SU-DHL-6 (cell line): ENCODE measurements around the gene TRIM5.

Source experiments
- H2AFZ ChIP-seq: fragments of 200-600 bp; sonication (generic); 2 replicates; pipeline ENCODE4 v1.6.1; 2014; ENCODE audit warnings: low read depth, mild to moderate bottlenecking, moderate library complexity, mixed read lengths, antibody characterized with exemption, low read length; ENCODE audit not compliant: severe bottlenecking
- H3F3A ChIP-seq: fragments of 200-600 bp; shearing (Covaris generic); 2 replicates; pipeline ENCODE4 v1.6.0; 2016; ENCODE audit warnings: antibody characterized with exemption, mild to moderate bottlenecking; ENCODE audit not compliant: insufficient read depth
- H3K27ac ChIP-seq: fragments of 200-600 bp; sonication (generic); 2 replicates; pipeline ENCODE4 v1.5.1; 2016; ENCODE audit warnings: low read depth, mild to moderate bottlenecking, low read length, moderate library complexity, mixed read lengths
- H3K27me3 ChIP-seq: fragments of 200-600 bp; sonication (generic), shearing (Covaris generic); 2 replicates; pipeline ENCODE4 v1.6.0; 2014; ENCODE audit warnings: mild to moderate bottlenecking, low read length
- H3K36me3 ChIP-seq: fragments of 200-600 bp; sonication (generic); 2 replicates; pipeline ENCODE4 v1.6.1; 2014; ENCODE audit warnings: mild to moderate bottlenecking, low read length, mixed read lengths
- H3K4me2 ChIP-seq: fragments of 300-600, 200-600 bp; shearing (Covaris generic), sonication (generic); 2 replicates; pipeline ENCODE4 v1.6.0; 2014; ENCODE audit warnings: low read length, low read depth, mild to moderate bottlenecking; ENCODE audit not compliant: poor library complexity, severe bottlenecking
- H3K4me3 ChIP-seq: fragments of 200-600 bp; sonication (generic); 2 replicates; pipeline ENCODE4 v1.5.1; 2014; ENCODE audit warnings: antibody characterized with exemption, low read length, mild to moderate bottlenecking, mixed read lengths; ENCODE audit not compliant: insufficient read depth, poor library complexity, severe bottlenecking
- H3K79me2 ChIP-seq: fragments of 200-600 bp; sonication (generic); 2 replicates; pipeline ENCODE4 v1.6.1; 2014; ENCODE audit warnings: mild to moderate bottlenecking, low read length, moderate library complexity; ENCODE audit not compliant: insufficient read depth
- H3K9ac ChIP-seq: fragments of 200-600 bp; sonication (generic); 2 replicates; pipeline ENCODE4 v1.7.0; 2014; ENCODE audit warnings: mild to moderate bottlenecking, low read length
- H3K9me2 ChIP-seq: fragments of 200-600 bp; sonication (generic); replicated peaks from 2 replicates; pipeline ENCODE4 v1.6.1; 2014; ENCODE audit warnings: low read length; ENCODE audit not compliant: insufficient read depth
- H3K9me3 ChIP-seq: fragments of 200-600 bp; sonication (generic); 2 replicates; pipeline ENCODE4 v1.6.1; 2014; ENCODE audit warnings: low read length, mixed read lengths; ENCODE audit not compliant: insufficient read depth
- H4K20me1 ChIP-seq: fragments of 200-600 bp; sonication (generic); 2 replicates; pipeline ENCODE4 v1.6.1; 2014; ENCODE audit warnings: low read depth, mild to moderate bottlenecking, antibody characterized with exemption, low read length, moderate library complexity, mixed read lengths
- EZH2phosphoT487 ChIP-seq: fragments of 200-600 bp; sonication (generic), shearing (Covaris generic); conservative IDR thresholded peaks from 2 replicates; pipeline ENCODE4 v1.6.1; 2018; ENCODE audit warnings: mild to moderate bottlenecking, antibody characterized with exemption, low read length, moderate library complexity, mixed read lengths
- TF ChIP-seq, protein P1 (sequence below): fragments of 200-600 bp; sonication (generic); IDR thresholded peaks from one replicate; pipeline ENCODE4 v1.5.1; 2017; ENCODE audit warnings: antibody characterized with exemption, mild to moderate bottlenecking, low read length, moderate library complexity; ENCODE audit not compliant: insufficient read depth, poor library complexity, severe bottlenecking

Gene TRIM5

DNA sequence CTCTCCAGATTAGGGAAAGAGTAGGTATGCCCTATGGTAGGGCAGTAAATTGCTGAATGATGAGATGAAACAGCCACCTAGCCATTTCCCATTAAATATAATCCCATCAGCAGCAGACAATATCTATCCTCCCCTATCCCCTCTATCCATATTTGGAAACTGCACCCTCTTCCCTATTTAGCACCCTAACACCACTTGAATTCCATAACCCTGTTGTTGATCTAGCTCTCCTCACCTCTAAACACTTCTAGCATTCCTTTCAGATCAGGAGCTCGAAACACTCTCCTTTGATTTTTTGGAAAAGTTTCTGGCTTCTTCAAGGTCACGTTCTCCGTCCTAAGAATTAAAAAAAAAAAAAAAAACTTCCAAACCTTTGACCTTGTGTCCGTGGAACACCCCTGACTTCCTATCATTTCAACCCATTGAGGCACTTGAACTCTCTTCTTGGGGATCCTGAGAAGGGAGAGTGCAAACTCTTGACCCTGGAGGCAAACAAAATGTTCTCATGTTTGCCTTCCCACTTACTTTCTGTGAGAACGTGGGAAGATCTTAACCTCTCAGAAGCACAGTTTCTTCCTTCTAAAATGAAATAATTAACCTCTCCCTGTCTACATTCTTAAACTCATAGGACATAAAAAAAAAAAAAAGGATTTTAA is 19.0 kb downstream of the TRIM5 start:
- TF ChIP-seq, protein P1, sequence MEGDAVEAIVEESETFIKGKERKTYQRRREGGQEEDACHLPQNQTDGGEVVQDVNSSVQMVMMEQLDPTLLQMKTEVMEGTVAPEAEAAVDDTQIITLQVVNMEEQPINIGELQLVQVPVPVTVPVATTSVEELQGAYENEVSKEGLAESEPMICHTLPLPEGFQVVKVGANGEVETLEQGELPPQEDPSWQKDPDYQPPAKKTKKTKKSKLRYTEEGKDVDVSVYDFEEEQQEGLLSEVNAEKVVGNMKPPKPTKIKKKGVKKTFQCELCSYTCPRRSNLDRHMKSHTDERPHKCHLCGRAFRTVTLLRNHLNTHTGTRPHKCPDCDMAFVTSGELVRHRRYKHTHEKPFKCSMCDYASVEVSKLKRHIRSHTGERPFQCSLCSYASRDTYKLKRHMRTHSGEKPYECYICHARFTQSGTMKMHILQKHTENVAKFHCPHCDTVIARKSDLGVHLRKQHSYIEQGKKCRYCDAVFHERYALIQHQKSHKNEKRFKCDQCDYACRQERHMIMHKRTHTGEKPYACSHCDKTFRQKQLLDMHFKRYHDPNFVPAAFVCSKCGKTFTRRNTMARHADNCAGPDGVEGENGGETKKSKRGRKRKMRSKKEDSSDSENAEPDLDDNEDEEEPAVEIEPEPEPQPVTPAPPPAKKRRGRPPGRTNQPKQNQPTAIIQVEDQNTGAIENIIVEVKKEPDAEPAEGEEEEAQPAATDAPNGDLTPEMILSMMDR: no peak
- no peak for TF ChIP-seq EZH2phosphoT487
- H2AFZ ChIP-seq: no peak overlapping the region
- no peaks in the 10 kb centered on the region for H3K27me3 ChIP-seq
- no peaks in the 10 kb centered on the region for H3K9me2 ChIP-seq
- H3F3A ChIP-seq: no peaks in the 10 kb centered on the region
- peaks cover 5% of the 10 kb centered on the region; the same call in 1 of the 2 replicates for H3K36me3 ChIP-seq
- H3K4me2 ChIP-seq: no peak overlapping the region
- H3K9ac ChIP-seq: no peak overlapping the region
- H4K20me1 ChIP-seq: no peaks in the 10 kb centered on the region
- no peak overlapping the region for H3K27ac ChIP-seq
- no peaks in the 10 kb centered on the region for H3K79me2 ChIP-seq
- no peaks in the 10 kb centered on the region for H3K9me3 ChIP-seq
- H3K4me3 ChIP-seq: no peak overlapping the region

GRCh38 chr11:5665051-5665570 is 19.8 kb downstream of the TRIM5 start:
- Histone ChIP-seq H3K27ac (no peak overlapping the region), H3K4me3 (no peak overlapping the region), H3K9me3 (no peaks in the 10 kb centered on the region), H3K36me3 (peaks cover 5% of the 10 kb centered on the region; the same call in 1 of the 2 replicates), H3K4me2 (no peak overlapping the region), H3K79me2 (no peaks in the 10 kb centered on the region), H3F3A (no peaks in the 10 kb centered on the region), H3K27me3 (no peaks in the 10 kb centered on the region), H3K9ac (no peak overlapping the region), H2AFZ (no peak overlapping the region), H4K20me1 (no peaks in the 10 kb centered on the region), H3K9me2 (no peaks in the 10 kb centered on the region)
- TF ChIP-seq, protein P1: no peak
- TF ChIP-seq EZH2phosphoT487: no peak

DNA sequence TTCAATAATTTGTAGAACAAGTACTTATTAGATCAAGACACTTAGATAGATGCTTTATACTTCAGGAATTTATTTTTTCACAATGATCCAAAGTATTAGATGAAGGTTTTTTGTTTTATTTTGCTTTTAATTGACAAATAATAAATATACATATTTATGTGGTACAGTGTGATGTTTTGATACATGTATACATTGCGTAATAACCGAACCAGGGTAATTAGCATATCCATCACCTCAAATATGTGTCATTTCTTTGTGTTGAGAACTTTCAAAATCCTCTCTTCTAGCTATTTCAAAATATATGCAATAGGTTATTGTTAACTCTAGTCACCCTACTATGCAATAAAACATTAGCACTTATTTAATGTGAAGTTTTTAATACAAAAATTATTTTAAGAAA is 21.4 kb downstream of the TRIM5 start:
- H3K9ac ChIP-seq: no peak overlapping the region
- no peak overlapping the region for H2AFZ ChIP-seq
- H3K79me2 ChIP-seq: no peaks in the 10 kb centered on the region
- no peak overlapping the region for H3K27ac ChIP-seq
- H3K9me3 ChIP-seq: no peaks in the 10 kb centered on the region
- H3K27me3 ChIP-seq: no peaks in the 10 kb centered on the region
- no peaks in the 10 kb centered on the region for H3K9me2 ChIP-seq
- no peak for TF ChIP-seq EZH2phosphoT487
- TF ChIP-seq, protein P1: no peak
- H3F3A ChIP-seq: no peaks in the 10 kb centered on the region
- no peak overlapping the region for H3K4me3 ChIP-seq
- no peak overlapping the region for H3K4me2 ChIP-seq
- peaks cover 5% of the 10 kb centered on the region; the same call in 1 of the 2 replicates for H3K36me3 ChIP-seq
- no peaks in the 10 kb centered on the region for H4K20me1 ChIP-seq
